Subcutaneous abdominal adipose tissue (tissue), 5 donors: ENCODE measurements around the gene LIPC.

Source experiments
- H3K27ac ChIP-seq: one replicate; pipeline ENCODE4 v1.7.0; 2013; ENCODE audit warnings: low read depth, mild to moderate bottlenecking, inconsistent platforms, low read length, moderate library complexity
- H3K27me3 ChIP-seq, 5 donors: one replicate each; pipeline ENCODE4 v1.7.0; 2013; ENCODE audit warnings: low read length in 5 of 5, inconsistent platforms in 1 of 5; ENCODE audit not compliant: control insufficient read depth in 5 of 5, insufficient read depth in 4 of 5
- H3K36me3 ChIP-seq, 5 donors: one replicate each; pipeline ENCODE4 v1.7.0; 2013; ENCODE audit warnings: low read length in 5 of 5; ENCODE audit not compliant: control insufficient read depth in 5 of 5, insufficient read depth in 5 of 5
- H3K4me1 ChIP-seq, 5 donors: one replicate each; pipeline ENCODE4 v1.7.0; 2013; ENCODE audit warnings: low read length in 5 of 5, mild to moderate bottlenecking in 3 of 5, moderate library complexity in 1 of 5; ENCODE audit not compliant: control insufficient read depth in 5 of 5, insufficient read depth in 5 of 5
- H3K4me3 ChIP-seq, 5 donors: one replicate each; pipeline ENCODE4 v1.7.0; 2013; ENCODE audit warnings: low read length in 5 of 5, low read depth in 1 of 5
- H3K9ac ChIP-seq, 5 donors: one replicate each; pipeline ENCODE4 v1.7.0; 2013; ENCODE audit warnings: low read length in 5 of 5, mild to moderate bottlenecking in 4 of 5, moderate library complexity in 3 of 5
- H3K9me3 ChIP-seq, 5 donors: one replicate each; pipeline ENCODE4 v1.7.0; 2013; ENCODE audit warnings: low read length in 5 of 5; ENCODE audit not compliant: control insufficient read depth in 5 of 5
- donor health status: healthy.
- donor health status: healthy.
- donor health status: healthy.
- donor health status: healthy.
- donor health status: healthy.

LIPC gene

GRCh38 chr15:58575045-58575786, 143.4 kb downstream of the LIPC start:
- H3K9ac ChIP-seq = no peak overlapping the region
- H3K27ac ChIP-seq = no peak overlapping the region

GRCh38 chr15:58576657-58577056, 144.9 kb downstream of the LIPC start:
- Histone ChIP-seq H3K4me1 (no peaks in the 10 kb centered on the region), H3K9me3 (no peaks in the 10 kb centered on the region), H3K9ac (no peak overlapping the region), H3K27ac (no peak overlapping the region), H3K36me3 (no peaks in the 10 kb centered on the region), H3K27me3 (no peaks in the 10 kb centered on the region), H3K4me3 (no peak overlapping the region)

More at GRCh38 chr15:58575045-58575786, 143.4 kb downstream of the LIPC start:
- Histone ChIP-seq H3K4me1 (no peaks in the 10 kb centered on the region), H3K36me3 (no peaks in the 10 kb centered on the region), H3K4me3 (no peak overlapping the region), H3K9me3 (no peaks in the 10 kb centered on the region), H3K27me3 (no peaks in the 10 kb centered on the region)

- Histone ChIP-seq H3K4me1 (peaks cover 0 to 2% (median 0%) of the 10 kb centered on the region in 5 donors), H3K36me3 (no peaks in the 10 kb centered on the region), H3K27ac (no peak overlapping the region), H3K9me3 (no peaks in the 10 kb centered on the region), H3K9ac (no peak overlapping the region), H3K27me3 (no peaks in the 10 kb centered on the region), H3K4me3 (no peak overlapping the region)
Measured at GRCh38 chr15:58582160-58582559, 150.4 kb downstream of the LIPC start.

- no peaks in the 10 kb centered on the region for H3K27me3 ChIP-seq
Measured at GRCh38 chr15:58583171-58583908, 151.5 kb downstream of the LIPC start.

GRCh38 chr15:58584789-58585461, 153.1 kb downstream of the LIPC start:
- H3K27ac ChIP-seq = no peak overlapping the region
- H3K4me3 ChIP-seq = no peak overlapping the region
- H3K9me3 ChIP-seq = no peaks in the 10 kb centered on the region
- H3K36me3 ChIP-seq = no peaks in the 10 kb centered on the region
- no peak overlapping the region for H3K9ac ChIP-seq
- H3K4me1 ChIP-seq = peaks cover 0 to 2% (median 0%) of the 10 kb centered on the region in 5 donors
- H3K27me3 ChIP-seq = no peaks in the 10 kb centered on the region

More at GRCh38 chr15:58583171-58583908, 151.5 kb downstream of the LIPC start:
- no peak overlapping the region for H3K27ac ChIP-seq
- peaks cover 0 to 2% (median 0%) of the 10 kb centered on the region in 5 donors for H3K4me1 ChIP-seq
- H3K9me3 ChIP-seq = no peaks in the 10 kb centered on the region
- no peaks in the 10 kb centered on the region for H3K36me3 ChIP-seq
- H3K4me3 ChIP-seq = no peak overlapping the region
- H3K9ac ChIP-seq = no peak overlapping the region

GRCh38 chr15:58585693-58586443, 154.1 kb downstream of the LIPC start:
- Histone ChIP-seq H3K9me3 (no peaks in the 10 kb centered on the region), H3K27ac (no peak overlapping the region), H3K9ac (no peak overlapping the region), H3K4me1 (peaks cover 0 to 2% (median 0%) of the 10 kb centered on the region in 5 donors), H3K27me3 (no peaks in the 10 kb centered on the region), H3K36me3 (no peaks in the 10 kb centered on the region), H3K4me3 (no peak overlapping the region)

- no peak overlapping the region for H3K27ac ChIP-seq
- no peak overlapping the region for H3K4me3 ChIP-seq
Measured at GRCh38 chr15:58587486-58587885, 155.7 kb downstream of the LIPC start.

GRCh38 chr15:58588096-58588495, 156.3 kb downstream of the LIPC start:
- Histone ChIP-seq H3K4me3 (no peak overlapping the region), H3K9me3 (no peaks in the 10 kb centered on the region), H3K4me1 (peaks cover 0 to 2% (median 0%) of the 10 kb centered on the region in 5 donors), H3K27me3 (no peaks in the 10 kb centered on the region), H3K9ac (no peak overlapping the region), H3K27ac (no peak overlapping the region), H3K36me3 (no peaks in the 10 kb centered on the region)

More at GRCh38 chr15:58587486-58587885, 155.7 kb downstream of the LIPC start:
- Histone ChIP-seq H3K9ac (no peak overlapping the region), H3K27me3 (no peaks in the 10 kb centered on the region), H3K4me1 (peaks cover 0 to 2% (median 0%) of the 10 kb centered on the region in 5 donors), H3K36me3 (no peaks in the 10 kb centered on the region), H3K9me3 (no peaks in the 10 kb centered on the region)

- Histone ChIP-seq H3K9ac (no peak overlapping the region), H3K36me3 (peaks cover 0 to 3% (median 0%) of the 10 kb centered on the region in 5 donors), H3K4me1 (peaks cover 0 to 2% (median 0%) of the 10 kb centered on the region in 5 donors), H3K27me3 (no peaks in the 10 kb centered on the region), H3K4me3 (no peak overlapping the region), H3K27ac (no peak overlapping the region), H3K9me3 (no peaks in the 10 kb centered on the region)
Measured at GRCh38 chr15:58589047-58589446, 157.3 kb downstream of the LIPC start.
